Activated CD4-positive, alpha-beta T cell treated with anti-CD3 and anti-CD28 coated beads, Interleukin-2, amount 10 ng/mL, durations not matched to agents 24 days and 14 days (primary cell): ENCODE data around the gene SV2C. TPM values are rescaled to one million over a fixed set of nuclear protein-coding genes. Genes with fewer than 3 reads are reported as not detected.

Experiments used
- DNase-seq: peaks from one replicate; pipeline ENCODE4 v3.0.0; 2022
- H3K27ac Mint-ChIP-seq: one replicate; pipeline ENCODE4 v1.8.0; 2022; ENCODE audit warnings: mild to moderate bottlenecking, mixed read lengths
- H3K27me3 Mint-ChIP-seq: one replicate; pipeline ENCODE4 v1.8.0; 2022; ENCODE audit warnings: mixed read lengths
- H3K36me3 Mint-ChIP-seq: one replicate; pipeline ENCODE4 v1.8.0; 2022; ENCODE audit warnings: low read depth, mild to moderate bottlenecking, mixed read lengths
- H3K4me1 Mint-ChIP-seq: one replicate; pipeline ENCODE4 v1.8.0; 2021; ENCODE audit warnings: mixed read lengths
- H3K4me3 Mint-ChIP-seq: one replicate; pipeline ENCODE4 v1.8.0; 2022; ENCODE audit warnings: mild to moderate bottlenecking, moderate library complexity, mixed read lengths
- H3K9me3 Mint-ChIP-seq: one replicate; pipeline ENCODE4 v1.8.0; 2021; ENCODE audit warnings: mixed read lengths
- intact Hi-C: fragments of 100-400 bp; cut with micrococcal nuclease; formaldehyde crosslinking; loops from one replicate; pipeline ENCODE4 v1.15.1; 2023
- total RNA-seq: library from RNA; stranded (reverse); gene quantifications from 2 replicates; pipeline ENCODE4 v1.2.3, GENCODE V29; 2022

SV2C gene
- total RNA-seq, 1 donor from 2014 or later, result not detected

GRCh38 chr5:76187386-76187785 is 104.2 kb downstream of the SV2C start:
- no peak overlapping the region for H3K27ac Mint-ChIP-seq
- H3K9me3 Mint-ChIP-seq, result peaks cover 20% of the 10 kb centered on the region
- DNase-seq, result no peak
- no peaks in the 10 kb centered on the region for H3K4me1 Mint-ChIP-seq
- H3K4me3 Mint-ChIP-seq, result no peak overlapping the region
- intact Hi-C loops, result no loop called here
- no peaks in the 10 kb centered on the region for H3K36me3 Mint-ChIP-seq
- peaks cover 3% of the 10 kb centered on the region for H3K27me3 Mint-ChIP-seq

DNA sequence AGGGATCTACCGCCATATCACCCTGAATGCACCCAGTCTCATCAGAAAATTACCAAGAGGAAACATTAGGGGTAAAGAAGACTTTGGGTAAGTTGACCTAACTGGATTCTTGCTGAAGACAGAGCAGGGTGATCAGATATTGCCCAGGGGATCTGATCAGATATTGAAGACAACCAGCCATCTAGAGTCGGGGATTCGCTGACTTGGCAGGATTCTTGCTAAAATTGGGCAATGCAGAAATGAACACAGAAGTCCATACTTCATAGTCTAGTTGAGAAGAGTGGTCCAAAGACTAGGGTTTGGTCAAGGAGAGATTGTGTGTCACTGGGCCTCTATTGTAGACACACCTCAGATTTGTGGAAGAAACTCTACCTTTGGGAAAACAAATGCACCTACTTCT is 107.2 kb downstream of the SV2C start:
- no peaks in the 10 kb centered on the region for H3K4me1 Mint-ChIP-seq
- no peak for DNase-seq
- intact Hi-C loops, result no loop called here
- H3K36me3 Mint-ChIP-seq, result no peaks in the 10 kb centered on the region
- H3K27me3 Mint-ChIP-seq, result peaks cover 14% of the 10 kb centered on the region
- H3K27ac Mint-ChIP-seq, result no peak overlapping the region
- no peak overlapping the region for H3K4me3 Mint-ChIP-seq
- H3K9me3 Mint-ChIP-seq, result peaks cover 11% of the 10 kb centered on the region

- intact Hi-C loops, result no loop called here
- Mint-ChIP-seq H3K9me3 (peaks cover 8% of the 10 kb centered on the region), H3K36me3 (no peaks in the 10 kb centered on the region), H3K27ac (no peak overlapping the region), H3K4me3 (no peak overlapping the region), H3K27me3 (peaks cover 18% of the 10 kb centered on the region), H3K4me1 (no peaks in the 10 kb centered on the region)
- DNase-seq, result no peak
These were observed 109.7 kb downstream of the SV2C start for GRCh38 chr5:76192837-76193236.

GRCh38 chr5:76193635-76194034 is 110.5 kb downstream of the SV2C start:
- H3K27ac Mint-ChIP-seq, result no peak overlapping the region
- intact Hi-C loops, result no loop called here
- H3K36me3 Mint-ChIP-seq, result no peaks in the 10 kb centered on the region
- H3K9me3 Mint-ChIP-seq, result peaks cover 8% of the 10 kb centered on the region
- no peak for DNase-seq
- no peaks in the 10 kb centered on the region for H3K4me1 Mint-ChIP-seq
- H3K27me3 Mint-ChIP-seq, result peaks cover 18% of the 10 kb centered on the region
- H3K4me3 Mint-ChIP-seq, result no peak overlapping the region

GRCh38 chr5:76194340-76194739 is 111.2 kb downstream of the SV2C start:
- H3K27ac Mint-ChIP-seq, result no peak overlapping the region
- peaks cover 18% of the 10 kb centered on the region for H3K27me3 Mint-ChIP-seq
- no peak overlapping the region for H3K4me3 Mint-ChIP-seq
- no peaks in the 10 kb centered on the region for H3K36me3 Mint-ChIP-seq
- H3K4me1 Mint-ChIP-seq, result peaks cover 1% of the 10 kb centered on the region
- intact Hi-C loops, result no loop called here
- no peak for DNase-seq
- H3K9me3 Mint-ChIP-seq, result peaks cover 8% of the 10 kb centered on the region

GRCh38 chr5:76196457-76196856 is 113.3 kb downstream of the SV2C start:
- Mint-ChIP-seq H3K4me1 (peaks cover 1% of the 10 kb centered on the region), H3K27me3 (peaks cover 16% of the 10 kb centered on the region), H3K36me3 (no peaks in the 10 kb centered on the region), H3K9me3 (no peaks in the 10 kb centered on the region), H3K27ac (no peak overlapping the region), H3K4me3 (no peak overlapping the region)
- intact Hi-C loops, result no loop called here
- DNase-seq, result no peak

DNA sequence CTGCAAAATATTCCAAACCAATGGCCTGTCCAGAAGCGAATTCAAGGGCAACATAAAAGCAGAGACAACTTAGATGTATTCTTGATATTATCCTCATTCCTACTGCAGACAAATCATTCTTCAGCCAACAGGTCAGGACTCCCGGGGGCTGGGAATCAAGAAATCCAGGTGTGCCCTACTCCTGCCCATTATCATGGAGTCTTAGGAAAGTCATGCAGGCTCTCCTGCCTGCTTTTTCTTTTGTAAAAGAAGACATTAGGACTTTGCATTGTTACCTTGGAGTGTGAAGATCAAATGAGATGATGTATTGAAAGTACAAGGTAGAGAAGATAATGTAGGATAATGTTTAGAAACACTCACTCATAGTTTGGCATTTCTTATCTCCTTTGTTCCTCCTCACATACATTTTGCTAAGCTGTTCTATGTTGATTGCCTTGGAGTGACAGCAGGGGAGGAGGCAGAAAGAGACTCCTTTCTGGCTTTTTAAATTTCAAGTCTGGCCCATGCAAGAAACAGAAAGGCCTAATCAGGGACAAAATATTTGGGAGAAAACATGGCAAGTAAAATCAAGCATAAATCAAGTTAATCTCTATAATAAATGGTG is 113.8 kb downstream of the SV2C start:
- H3K36me3 Mint-ChIP-seq, result no peaks in the 10 kb centered on the region
- peaks cover 1% of the 10 kb centered on the region for H3K4me1 Mint-ChIP-seq
- DNase-seq, result no peak
- intact Hi-C loops, result no loop called here
- H3K27ac Mint-ChIP-seq, result no peak overlapping the region
- no peaks in the 10 kb centered on the region for H3K9me3 Mint-ChIP-seq
- H3K27me3 Mint-ChIP-seq, result peaks cover 16% of the 10 kb centered on the region
- no peak overlapping the region for H3K4me3 Mint-ChIP-seq

GRCh38 chr5:76197726-76198125 is 114.5 kb downstream of the SV2C start:
- H3K4me3 Mint-ChIP-seq, result no peak overlapping the region
- no peak overlapping the region for H3K27ac Mint-ChIP-seq
- H3K4me1 Mint-ChIP-seq, result peaks cover 1% of the 10 kb centered on the region
- no peaks in the 10 kb centered on the region for H3K36me3 Mint-ChIP-seq
- intact Hi-C loops, result no loop called here
- DNase-seq, result no peak
- H3K27me3 Mint-ChIP-seq, result peaks cover 18% of the 10 kb centered on the region
- no peaks in the 10 kb centered on the region for H3K9me3 Mint-ChIP-seq

- no peak for DNase-seq
- H3K9me3 Mint-ChIP-seq, result no peaks in the 10 kb centered on the region
- peaks cover 1% of the 10 kb centered on the region for H3K4me1 Mint-ChIP-seq
- intact Hi-C loops, result no loop called here
- H3K4me3 Mint-ChIP-seq, result no peak overlapping the region
- H3K27ac Mint-ChIP-seq, result no peak overlapping the region
- H3K27me3 Mint-ChIP-seq, result peaks cover 26% of the 10 kb centered on the region
- no peaks in the 10 kb centered on the region for H3K36me3 Mint-ChIP-seq
These were observed 116.4 kb downstream of the SV2C start for GRCh38 chr5:76199336-76200318.

- Mint-ChIP-seq H3K27me3 (peaks cover 27% of the 10 kb centered on the region), H3K4me1 (peaks cover 1% of the 10 kb centered on the region), H3K27ac (no peak overlapping the region), H3K4me3 (no peak overlapping the region), H3K9me3 (no peaks in the 10 kb centered on the region), H3K36me3 (no peaks in the 10 kb centered on the region)
- intact Hi-C loops, result no loop called here
- no peak for DNase-seq
These were observed 119.0 kb downstream of the SV2C start for GRCh38 chr5:76202182-76202581.

GRCh38 chr5:76204191-76204590 is 121.0 kb downstream of the SV2C start:
- Mint-ChIP-seq H3K27me3 (peaks cover 26% of the 10 kb centered on the region), H3K27ac (no peak overlapping the region)
- intact Hi-C loops, result no loop called here

GRCh38 chr5:76204713-76205112 is 121.5 kb downstream of the SV2C start:
- peaks cover 26% of the 10 kb centered on the region for H3K27me3 Mint-ChIP-seq
- no peaks in the 10 kb centered on the region for H3K36me3 Mint-ChIP-seq
- no peaks in the 10 kb centered on the region for H3K4me1 Mint-ChIP-seq
- H3K4me3 Mint-ChIP-seq, result no peak overlapping the region
- no peak for DNase-seq
- intact Hi-C loops, result no loop called here
- H3K27ac Mint-ChIP-seq, result no peak overlapping the region
- peaks cover 2% of the 10 kb centered on the region for H3K9me3 Mint-ChIP-seq

More at GRCh38 chr5:76204191-76204590, 121.0 kb downstream of the SV2C start:
- no peaks in the 10 kb centered on the region for H3K36me3 Mint-ChIP-seq
- no peaks in the 10 kb centered on the region for H3K9me3 Mint-ChIP-seq
- DNase-seq, result no peak
- H3K4me3 Mint-ChIP-seq, result no peak overlapping the region
- H3K4me1 Mint-ChIP-seq, result peaks cover under 1% of the 10 kb centered on the region

GRCh38 chr5:76207120-76207519 is 123.9 kb downstream of the SV2C start:
- Mint-ChIP-seq H3K4me1 (no peaks in the 10 kb centered on the region), H3K4me3 (no peak overlapping the region), H3K36me3 (no peaks in the 10 kb centered on the region), H3K27ac (no peak overlapping the region), H3K9me3 (peaks cover 8% of the 10 kb centered on the region), H3K27me3 (peaks cover 26% of the 10 kb centered on the region)
- intact Hi-C loops, result no loop called here
- DNase-seq, result no peak

GRCh38 chr5:76209297-76209696 is 126.1 kb downstream of the SV2C start:
- no peak overlapping the region for H3K4me3 Mint-ChIP-seq
- peaks cover 20% of the 10 kb centered on the region for H3K27me3 Mint-ChIP-seq

More at GRCh38 chr5:76209297-76209696, 126.1 kb downstream of the SV2C start:
- Mint-ChIP-seq H3K4me1 (no peaks in the 10 kb centered on the region), H3K27ac (no peak overlapping the region), H3K9me3 (peaks cover 8% of the 10 kb centered on the region), H3K36me3 (no peaks in the 10 kb centered on the region)
- DNase-seq, result no peak
- intact Hi-C loops, result no loop called here
